Esophagus muscularis mucosa (tissue), 3 donors: ENCODE data around the gene PTTG1.

ENCODE experiments used
- POLR2A ChIP-seq: fragments of 450-650 bp; IDR thresholded peaks from one replicate; pipeline ENCODE4 v1.6.1; 2017; ENCODE audit warnings: antibody characterized with exemption, moderate library complexity, mild to moderate bottlenecking, low read depth
- POLR2AphosphoS5 ChIP-seq, 2 donors: sonication (generic); formaldehyde crosslinking; IDR thresholded peaks; one replicate each; pipeline ENCODE4 v1.6.1; 2017; ENCODE audit warnings: antibody characterized with exemption in 2 of 2
- TF ChIP-seq, protein P1 (sequence below), 3 experiments: fragments of 200-600 bp in 2 of 3; fragments of 450-650 bp in 1 of 3; sonication (generic) in 2 of 3; IDR thresholded peaks; one replicate each; pipeline ENCODE4 v1.5.1; 2017 to 2019; ENCODE audit warnings: antibody characterized with exemption in 3 of 3, mild to moderate bottlenecking in 2 of 3, moderate library complexity in 1 of 3

DNA sequence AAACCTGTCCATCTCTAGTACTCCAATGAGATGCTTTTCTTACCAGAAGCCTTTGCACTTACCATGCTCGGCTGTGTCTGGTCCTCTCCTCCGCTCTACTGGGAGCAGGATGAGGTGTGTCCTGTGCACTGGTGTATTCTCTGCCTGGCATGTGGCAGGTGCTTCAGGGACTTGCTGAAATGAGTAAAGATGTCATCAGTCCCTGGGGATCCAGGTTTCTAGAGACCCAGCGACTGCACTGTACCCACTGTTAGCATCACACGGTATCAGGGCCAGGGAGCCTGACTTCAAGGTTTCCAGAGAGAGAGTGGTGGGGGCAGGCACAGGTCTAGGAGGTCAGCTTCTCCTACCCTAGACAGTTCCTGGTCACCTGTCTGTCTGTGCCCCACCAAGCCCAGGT is 10.5 kb downstream of the PTTG1 start:
- TF ChIP-seq, protein P1, sequence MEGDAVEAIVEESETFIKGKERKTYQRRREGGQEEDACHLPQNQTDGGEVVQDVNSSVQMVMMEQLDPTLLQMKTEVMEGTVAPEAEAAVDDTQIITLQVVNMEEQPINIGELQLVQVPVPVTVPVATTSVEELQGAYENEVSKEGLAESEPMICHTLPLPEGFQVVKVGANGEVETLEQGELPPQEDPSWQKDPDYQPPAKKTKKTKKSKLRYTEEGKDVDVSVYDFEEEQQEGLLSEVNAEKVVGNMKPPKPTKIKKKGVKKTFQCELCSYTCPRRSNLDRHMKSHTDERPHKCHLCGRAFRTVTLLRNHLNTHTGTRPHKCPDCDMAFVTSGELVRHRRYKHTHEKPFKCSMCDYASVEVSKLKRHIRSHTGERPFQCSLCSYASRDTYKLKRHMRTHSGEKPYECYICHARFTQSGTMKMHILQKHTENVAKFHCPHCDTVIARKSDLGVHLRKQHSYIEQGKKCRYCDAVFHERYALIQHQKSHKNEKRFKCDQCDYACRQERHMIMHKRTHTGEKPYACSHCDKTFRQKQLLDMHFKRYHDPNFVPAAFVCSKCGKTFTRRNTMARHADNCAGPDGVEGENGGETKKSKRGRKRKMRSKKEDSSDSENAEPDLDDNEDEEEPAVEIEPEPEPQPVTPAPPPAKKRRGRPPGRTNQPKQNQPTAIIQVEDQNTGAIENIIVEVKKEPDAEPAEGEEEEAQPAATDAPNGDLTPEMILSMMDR (IDR thresholded peaks at IDR 0.05): no peak
- TF ChIP-seq POLR2A (no peak), POLR2AphosphoS5 (IDR thresholded peaks at IDR 0.05) (no peak)
